Measurements from ENCODE around the gene ACSS3.

The ACSS3 gene

GRCh38 chr12:81252228-81252627, 174.3 kb downstream of the ACSS3 start:
- no peaks in the 10 kb centered on the region for H3K27me3 ChIP-seq (replicated peaks in 2 of 5; ENCODE audit: control insufficient read depth in 4 of 5, insufficient read depth in 5 of 5, low read length in 4 of 5)
- H3K27ac ChIP-seq (ENCODE audit: insufficient read depth in 1 of 2, low read depth in 1 of 2, low read length in 2 of 2, poor library complexity in 1 of 2, severe bottlenecking in 2 of 2): no peak overlapping the region
- H3K36me3 ChIP-seq (ENCODE audit: control insufficient read depth in 4 of 4, insufficient read depth in 4 of 4, low read length in 3 of 4): no peaks in the 10 kb centered on the region
- ChIA-PET POLR2A (no interaction called here), CTCF (no interaction called here)
- no peak for DNase-seq
- WGBS (ENCODE audit: insufficient coverage): 100% methylated on average over 2 of the region's 3 CpGs
- H3K4me3 ChIP-seq (ENCODE audit: control insufficient read depth in 1 of 7, extremely low read depth in 1 of 7, insufficient read depth in 4 of 7, low read depth in 2 of 7, low read length in 6 of 7): no peak overlapping the region
- H3K9me3 ChIP-seq (ENCODE audit: control extremely low read depth in 1 of 5, control insufficient read depth in 4 of 5, insufficient read depth in 2 of 5, low read depth in 1 of 5, low read length in 4 of 5): no peaks in the 10 kb centered on the region
- no peaks in the 10 kb centered on the region for H3K4me1 ChIP-seq (ENCODE audit: control extremely low read depth in 1 of 4, control insufficient read depth in 4 of 4, insufficient read depth in 4 of 4, low read length in 3 of 4)

GRCh38 chr12:81253360-81253759, 175.5 kb downstream of the ACSS3 start:
- 87% methylated on average over 2 of the region's 3 CpGs for WGBS (ENCODE audit: insufficient coverage)
- Histone ChIP-seq H3K4me1 (ENCODE audit: control extremely low read depth in 1 of 4, control insufficient read depth in 4 of 4, insufficient read depth in 4 of 4, low read length in 3 of 4) (no peaks in the 10 kb centered on the region), H3K27me3 (replicated peaks in 2 of 5; ENCODE audit: control insufficient read depth in 4 of 5, insufficient read depth in 5 of 5, low read length in 4 of 5) (no peaks in the 10 kb centered on the region), H3K4me3 (ENCODE audit: control insufficient read depth in 1 of 7, extremely low read depth in 1 of 7, insufficient read depth in 4 of 7, low read depth in 2 of 7, low read length in 6 of 7) (no peak overlapping the region), H3K27ac (ENCODE audit: insufficient read depth in 1 of 2, low read depth in 1 of 2, low read length in 2 of 2, poor library complexity in 1 of 2, severe bottlenecking in 2 of 2) (no peak overlapping the region), H3K36me3 (ENCODE audit: control insufficient read depth in 4 of 4, insufficient read depth in 4 of 4, low read length in 3 of 4) (no peaks in the 10 kb centered on the region), H3K9me3 (ENCODE audit: control extremely low read depth in 1 of 5, control insufficient read depth in 4 of 5, insufficient read depth in 2 of 5, low read depth in 1 of 5, low read length in 4 of 5) (no peaks in the 10 kb centered on the region)
- ChIA-PET POLR2A (no interaction called here), CTCF (no interaction called here)
- no peak for DNase-seq

GRCh38 chr12:81255456-81255855, 177.6 kb downstream of the ACSS3 start:
- no peak overlapping the region for H3K27ac ChIP-seq (ENCODE audit: insufficient read depth in 1 of 2, low read depth in 1 of 2, low read length in 2 of 2, poor library complexity in 1 of 2, severe bottlenecking in 2 of 2)
- no peaks in the 10 kb centered on the region for H3K4me1 ChIP-seq (ENCODE audit: control extremely low read depth in 1 of 4, control insufficient read depth in 4 of 4, insufficient read depth in 4 of 4, low read length in 3 of 4)
- ChIA-PET POLR2A (no interaction called here), CTCF (no interaction called here)
- H3K27me3 ChIP-seq (replicated peaks in 2 of 5; ENCODE audit: control insufficient read depth in 4 of 5, insufficient read depth in 5 of 5, low read length in 4 of 5): no peaks in the 10 kb centered on the region
- no peak for DNase-seq
- 88% methylated on average over 7 of the region's 7 CpGs for WGBS (ENCODE audit: insufficient coverage)
- no peak overlapping the region for H3K4me3 ChIP-seq (ENCODE audit: control insufficient read depth in 1 of 7, extremely low read depth in 1 of 7, insufficient read depth in 4 of 7, low read depth in 2 of 7, low read length in 6 of 7)
- no peaks in the 10 kb centered on the region for H3K36me3 ChIP-seq (ENCODE audit: control insufficient read depth in 4 of 4, insufficient read depth in 4 of 4, low read length in 3 of 4)
- no peaks in the 10 kb centered on the region for H3K9me3 ChIP-seq (ENCODE audit: control extremely low read depth in 1 of 5, control insufficient read depth in 4 of 5, insufficient read depth in 2 of 5, low read depth in 1 of 5, low read length in 4 of 5)

GRCh38 chr12:81255947-81256346, 178.1 kb downstream of the ACSS3 start:
- DNase-seq: no peak
- H3K27me3 ChIP-seq (replicated peaks in 2 of 5; ENCODE audit: control insufficient read depth in 4 of 5, insufficient read depth in 5 of 5, low read length in 4 of 5): no peaks in the 10 kb centered on the region
- ChIA-PET CTCF (no interaction called here), POLR2A (no interaction called here)
- H3K4me3 ChIP-seq (ENCODE audit: control insufficient read depth in 1 of 7, extremely low read depth in 1 of 7, insufficient read depth in 4 of 7, low read depth in 2 of 7, low read length in 6 of 7): no peak overlapping the region
- H3K9me3 ChIP-seq (ENCODE audit: control extremely low read depth in 1 of 5, control insufficient read depth in 4 of 5, insufficient read depth in 2 of 5, low read depth in 1 of 5, low read length in 4 of 5): no peaks in the 10 kb centered on the region
- no peaks in the 10 kb centered on the region for H3K4me1 ChIP-seq (ENCODE audit: control extremely low read depth in 1 of 4, control insufficient read depth in 4 of 4, insufficient read depth in 4 of 4, low read length in 3 of 4)
- H3K27ac ChIP-seq (ENCODE audit: insufficient read depth in 1 of 2, low read depth in 1 of 2, low read length in 2 of 2, poor library complexity in 1 of 2, severe bottlenecking in 2 of 2): no peak overlapping the region
- no peaks in the 10 kb centered on the region for H3K36me3 ChIP-seq (ENCODE audit: control insufficient read depth in 4 of 4, insufficient read depth in 4 of 4, low read length in 3 of 4)
- WGBS (ENCODE audit: insufficient coverage): 100% methylated on average over 2 of the region's 2 CpGs

- Histone ChIP-seq H3K36me3 (ENCODE audit: control insufficient read depth in 4 of 4, insufficient read depth in 4 of 4, low read length in 3 of 4) (no peaks in the 10 kb centered on the region), H3K27ac (ENCODE audit: insufficient read depth in 1 of 2, low read depth in 1 of 2, low read length in 2 of 2, poor library complexity in 1 of 2, severe bottlenecking in 2 of 2) (no peak overlapping the region), H3K9me3 (ENCODE audit: control extremely low read depth in 1 of 5, control insufficient read depth in 4 of 5, insufficient read depth in 2 of 5, low read depth in 1 of 5, low read length in 4 of 5) (no peaks in the 10 kb centered on the region), H3K27me3 (replicated peaks in 2 of 5; ENCODE audit: control insufficient read depth in 4 of 5, insufficient read depth in 5 of 5, low read length in 4 of 5) (no peaks in the 10 kb centered on the region), H3K4me1 (ENCODE audit: control extremely low read depth in 1 of 4, control insufficient read depth in 4 of 4, insufficient read depth in 4 of 4, low read length in 3 of 4) (no peaks in the 10 kb centered on the region), H3K4me3 (ENCODE audit: control insufficient read depth in 1 of 7, extremely low read depth in 1 of 7, insufficient read depth in 4 of 7, low read depth in 2 of 7, low read length in 6 of 7) (no peak overlapping the region)
- peak; percentile 6 to 38 (median 37) for DNase-seq
- POLR2A ChIA-PET: no interaction called here
- CTCF ChIA-PET: interaction anchor here (1.1 to 1.3 kb wide), 2 partner anchors 9 to 845 kb away, joined by 3 read pairs; no protein-coding TSS in a partner anchor
- WGBS (ENCODE audit: insufficient coverage): no CpG with 5 or more reads among the region's 4 CpGs
Measured at GRCh38 chr12:81257947-81258551, 180.2 kb downstream of the ACSS3 start.

- 93% methylated on average over 3 of the region's 4 CpGs for WGBS (ENCODE audit: insufficient coverage)
- no peak overlapping the region for H3K27ac ChIP-seq (ENCODE audit: insufficient read depth in 1 of 2, low read depth in 1 of 2, low read length in 2 of 2, poor library complexity in 1 of 2, severe bottlenecking in 2 of 2)
- POLR2A ChIA-PET: no interaction called here
- no peaks in the 10 kb centered on the region for H3K9me3 ChIP-seq (ENCODE audit: control extremely low read depth in 1 of 5, control insufficient read depth in 4 of 5, insufficient read depth in 2 of 5, low read depth in 1 of 5, low read length in 4 of 5)
- no peaks in the 10 kb centered on the region for H3K27me3 ChIP-seq (replicated peaks in 2 of 5; ENCODE audit: control insufficient read depth in 4 of 5, insufficient read depth in 5 of 5, low read length in 4 of 5)
- CTCF ChIA-PET: no interaction called here
- H3K4me3 ChIP-seq (ENCODE audit: control insufficient read depth in 1 of 7, extremely low read depth in 1 of 7, insufficient read depth in 4 of 7, low read depth in 2 of 7, low read length in 6 of 7): no peak overlapping the region
- H3K36me3 ChIP-seq (ENCODE audit: control insufficient read depth in 4 of 4, insufficient read depth in 4 of 4, low read length in 3 of 4): no peaks in the 10 kb centered on the region
- no peaks in the 10 kb centered on the region for H3K4me1 ChIP-seq (ENCODE audit: control extremely low read depth in 1 of 4, control insufficient read depth in 4 of 4, insufficient read depth in 4 of 4, low read length in 3 of 4)
- DNase-seq: no peak
Measured at GRCh38 chr12:81259360-81259759, 181.5 kb downstream of the ACSS3 start.

GRCh38 chr12:81261508-81262207, 183.8 kb downstream of the ACSS3 start:
- Histone ChIP-seq H3K36me3 (ENCODE audit: control insufficient read depth in 4 of 4, insufficient read depth in 4 of 4, low read length in 3 of 4) (no peaks in the 10 kb centered on the region), H3K4me1 (ENCODE audit: control extremely low read depth in 1 of 4, control insufficient read depth in 4 of 4, insufficient read depth in 4 of 4, low read length in 3 of 4) (no peaks in the 10 kb centered on the region), H3K9me3 (ENCODE audit: control extremely low read depth in 1 of 5, control insufficient read depth in 4 of 5, insufficient read depth in 2 of 5, low read depth in 1 of 5, low read length in 4 of 5) (no peaks in the 10 kb centered on the region), H3K4me3 (ENCODE audit: control insufficient read depth in 1 of 7, extremely low read depth in 1 of 7, insufficient read depth in 4 of 7, low read depth in 2 of 7, low read length in 6 of 7) (no peak overlapping the region), H3K27ac (ENCODE audit: insufficient read depth in 1 of 2, low read depth in 1 of 2, low read length in 2 of 2, poor library complexity in 1 of 2, severe bottlenecking in 2 of 2) (no peak overlapping the region), H3K27me3 (replicated peaks in 2 of 5; ENCODE audit: control insufficient read depth in 4 of 5, insufficient read depth in 5 of 5, low read length in 4 of 5) (no peaks in the 10 kb centered on the region)
- CTCF ChIA-PET: no interaction called here
- DNase-seq: no peak
- POLR2A ChIA-PET: no interaction called here
- 100% methylated on average over 1 of the region's 4 CpGs for WGBS (ENCODE audit: insufficient coverage)
